NCI-H2196 (cell line): ENCODE data around the gene UBAP1L.
"Not testable (repeated sequence)": the region's sequence is repeated elsewhere in the genome, so short reads cannot be mapped to it uniquely, and the experiment has no call there.

Experiments
- DNase-seq: peaks from one replicate; lab custom pipeline; 2025; ENCODE audit not compliant: unreplicated experiment; lab: John Stamatoyannopoulos, UW

UBAP1L gene

GRCh38 chr15:65115086-65115485 lies at the start of gene UBAP1L:
Gene UBAP1L (minus strand): TSS chr15:65115200. CDS start chr15:65106215, 8,985 bp downstream.
- DNase-seq: no peak

GRCh38 chr15:65164139-65164538 lies 49.1 kb upstream of the UBAP1L start:
- no peak for DNase-seq

- DNase-seq: no peak
Measured at GRCh38 chr15:65163041-65163440, 48.0 kb upstream of the UBAP1L start.

GRCh38 chr15:65156692-65157091 lies 41.7 kb upstream of the UBAP1L start:
- DNase-seq: no peak

GRCh38 chr15:65154720-65155119 lies 39.7 kb upstream of the UBAP1L start:
- DNase-seq: no peak

- DNase-seq: no peak
Measured at GRCh38 chr15:65147902-65148301, 32.9 kb upstream of the UBAP1L start.

GRCh38 chr15:65146438-65146837 lies 31.4 kb upstream of the UBAP1L start:
- DNase-seq: no peak

- not testable (repeated sequence) for DNase-seq
Measured at GRCh38 chr15:65138631-65139030, 23.6 kb upstream of the UBAP1L start.

- not testable (repeated sequence) for DNase-seq
Measured at GRCh38 chr15:65137893-65138292, 22.9 kb upstream of the UBAP1L start.

- DNase-seq: not testable (repeated sequence)
Measured at GRCh38 chr15:65137089-65137488, 22.1 kb upstream of the UBAP1L start.

- DNase-seq: no peak
Measured at GRCh38 chr15:65134538-65134937, 19.5 kb upstream of the UBAP1L start.

- DNase-seq: peak; percentile 80
Measured at GRCh38 chr15:65133548-65134200, 18.7 kb upstream of the UBAP1L start, which contains the start of gene PDCD7. Gene PDCD7 (minus strand): TSS chr15:65133808. CDS start chr15:65133781, 27 bp downstream.

- no peak for DNase-seq
Measured at GRCh38 chr15:65132878-65133547, 18.0 kb upstream of the UBAP1L start.

GRCh38 chr15:65130941-65131340 lies 15.9 kb upstream of the UBAP1L start:
- DNase-seq: no peak

- DNase-seq: no peak
Measured at GRCh38 chr15:65115542-65115941, 542 bp upstream of the UBAP1L start.

GRCh38 chr15:65110676-65111292 lies 4.2 kb downstream of the UBAP1L start:
- DNase-seq: no peak

- no peak for DNase-seq
Measured at GRCh38 chr15:65106011-65106590, 8.9 kb downstream of the UBAP1L start.

- DNase-seq: no peak
Measured at GRCh38 chr15:65105038-65105437, 10.0 kb downstream of the UBAP1L start.

GRCh38 chr15:65102912-65103311 lies 12.1 kb downstream of the UBAP1L start:
- no peak for DNase-seq

- no peak for DNase-seq
Measured at GRCh38 chr15:65101891-65102708, 12.9 kb downstream of the UBAP1L start.

GRCh38 chr15:65101411-65101890 lies 13.5 kb downstream of the UBAP1L start:
- DNase-seq: no peak
